ENCODE results near the gene CACNA2D4. TPM values are rescaled to one million over a fixed set of nuclear protein-coding genes. Genes with fewer than 3 reads are reported as not detected.
A peak's percentile ranks its signal among the peaks of the same experiment; 100 is the strongest.
"Not testable (repeated sequence)": the region's sequence is repeated elsewhere in the genome, so short reads cannot be mapped to it uniquely, and the experiment has no call there.

CACNA2D4 gene
- polyA plus RNA-seq, 1 experiment, result 0.22 TPM

DNA sequence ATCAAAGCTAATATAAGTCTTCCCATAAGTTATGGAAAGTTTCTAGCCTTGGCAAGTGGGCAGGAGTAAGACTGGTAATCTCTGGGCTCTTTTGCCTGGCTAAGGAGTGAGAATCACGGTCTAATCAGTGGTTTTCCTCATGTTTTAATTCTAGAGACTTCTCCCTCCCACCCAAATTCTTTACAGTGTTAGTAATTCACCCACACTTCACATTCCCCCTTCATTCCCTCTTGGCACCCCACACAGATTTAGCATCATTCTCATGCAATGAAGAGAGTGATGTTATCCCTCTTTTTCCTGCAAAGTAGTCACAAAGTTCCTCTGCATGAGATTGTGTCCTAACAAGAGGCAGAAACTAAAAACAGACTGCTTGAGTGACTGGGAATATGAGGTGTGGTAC is 28.6 kb upstream of the CACNA2D4 start:
- TF ChIP-seq, protein P1, sequence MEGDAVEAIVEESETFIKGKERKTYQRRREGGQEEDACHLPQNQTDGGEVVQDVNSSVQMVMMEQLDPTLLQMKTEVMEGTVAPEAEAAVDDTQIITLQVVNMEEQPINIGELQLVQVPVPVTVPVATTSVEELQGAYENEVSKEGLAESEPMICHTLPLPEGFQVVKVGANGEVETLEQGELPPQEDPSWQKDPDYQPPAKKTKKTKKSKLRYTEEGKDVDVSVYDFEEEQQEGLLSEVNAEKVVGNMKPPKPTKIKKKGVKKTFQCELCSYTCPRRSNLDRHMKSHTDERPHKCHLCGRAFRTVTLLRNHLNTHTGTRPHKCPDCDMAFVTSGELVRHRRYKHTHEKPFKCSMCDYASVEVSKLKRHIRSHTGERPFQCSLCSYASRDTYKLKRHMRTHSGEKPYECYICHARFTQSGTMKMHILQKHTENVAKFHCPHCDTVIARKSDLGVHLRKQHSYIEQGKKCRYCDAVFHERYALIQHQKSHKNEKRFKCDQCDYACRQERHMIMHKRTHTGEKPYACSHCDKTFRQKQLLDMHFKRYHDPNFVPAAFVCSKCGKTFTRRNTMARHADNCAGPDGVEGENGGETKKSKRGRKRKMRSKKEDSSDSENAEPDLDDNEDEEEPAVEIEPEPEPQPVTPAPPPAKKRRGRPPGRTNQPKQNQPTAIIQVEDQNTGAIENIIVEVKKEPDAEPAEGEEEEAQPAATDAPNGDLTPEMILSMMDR (IDR thresholded peaks at IDR 0.05; ENCODE audit: low read depth, low read length), result no peak
- CTCF ChIA-PET, result no interaction called here
- peak; percentile 20 for DNase-seq (ENCODE audit: low read depth, low spot score)

DNA sequence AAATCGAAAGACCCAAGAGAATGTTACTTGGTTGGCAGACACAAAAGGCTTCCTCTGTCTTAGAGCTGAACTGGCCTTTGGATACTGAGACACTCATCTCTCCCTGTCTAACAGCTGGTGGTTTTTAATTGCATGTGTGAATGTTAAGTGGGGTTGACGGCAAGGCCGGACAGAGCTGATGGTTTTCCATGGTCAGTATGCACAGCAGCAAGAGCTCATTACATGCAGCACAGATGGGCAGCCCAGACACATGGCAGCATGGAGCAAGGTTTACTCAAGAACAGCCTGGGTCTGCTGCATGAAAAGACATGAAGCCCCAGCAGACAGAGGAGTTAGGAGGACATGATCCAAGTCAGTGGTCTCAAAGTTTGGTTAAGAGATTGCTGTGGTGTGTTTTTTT is 27.8 kb upstream of the CACNA2D4 start:
- no peak overlapping the region for H3K4me3 ChIP-seq (ENCODE audit: low read depth, low read length)
- TF ChIP-seq, protein P1 (IDR thresholded peaks at IDR 0.05; ENCODE audit: low read depth, low read length), result no peak
- H3K27me3 ChIP-seq (ENCODE audit: control insufficient read depth, insufficient read depth, low read length), result no peaks in the 10 kb centered on the region
- ChIA-PET POLR2A (interaction anchor here (0.6 kb wide), 1 partner anchor 335 kb away, joined by 3 read pairs; no protein-coding TSS in a partner anchor), CTCF (interaction anchor here (0.6 kb wide), 1 partner anchor 449 kb away, joined by 3 read pairs; no protein-coding TSS in a partner anchor)
- no peak for DNase-seq (ENCODE audit: low read depth, low spot score)
- H3K9me3 ChIP-seq (ENCODE audit: control insufficient read depth, insufficient read depth, low read length), result no peaks in the 10 kb centered on the region
- no peak overlapping the region for H3K27ac ChIP-seq (ENCODE audit: low read depth, low read length)

More for the DNA sequence above, 28.6 kb upstream of the CACNA2D4 start:
- Histone ChIP-seq H3K27ac (ENCODE audit: low read depth, low read length) (peak overlapping the region; percentile 0), H3K9me3 (ENCODE audit: control insufficient read depth, insufficient read depth, low read length) (no peaks in the 10 kb centered on the region), H3K4me3 (ENCODE audit: low read depth, low read length) (no peak overlapping the region), H3K27me3 (ENCODE audit: control insufficient read depth, insufficient read depth, low read length) (no peaks in the 10 kb centered on the region)
- POLR2A ChIA-PET, result no interaction called here

DNA sequence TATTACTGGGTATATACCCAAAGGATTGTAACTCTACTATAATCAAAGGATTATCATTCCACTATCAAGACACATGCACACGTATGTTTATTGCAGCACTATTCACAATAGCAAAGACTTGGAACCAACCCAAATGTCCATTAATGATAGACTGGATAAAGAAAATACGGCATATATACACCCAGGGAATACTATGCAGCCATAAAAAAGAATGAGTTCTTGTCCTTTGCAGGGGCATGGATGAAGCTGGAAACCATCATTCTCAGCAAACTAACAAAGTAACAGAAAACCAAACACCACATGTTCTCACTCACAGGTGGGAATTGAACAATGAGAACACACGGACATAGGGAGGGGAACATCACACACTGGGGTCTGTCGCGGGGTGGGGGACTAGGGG is 27.1 kb upstream of the CACNA2D4 start:
- H3K27ac ChIP-seq (ENCODE audit: low read depth, low read length); DNase-seq (ENCODE audit: low read depth, low spot score); H3K27me3 ChIP-seq (ENCODE audit: control insufficient read depth, insufficient read depth, low read length); POLR2A ChIA-PET; H3K4me3 ChIP-seq (ENCODE audit: low read depth, low read length); CTCF ChIA-PET; H3K9me3 ChIP-seq (ENCODE audit: control insufficient read depth, insufficient read depth, low read length): not testable (repeated sequence)

DNA sequence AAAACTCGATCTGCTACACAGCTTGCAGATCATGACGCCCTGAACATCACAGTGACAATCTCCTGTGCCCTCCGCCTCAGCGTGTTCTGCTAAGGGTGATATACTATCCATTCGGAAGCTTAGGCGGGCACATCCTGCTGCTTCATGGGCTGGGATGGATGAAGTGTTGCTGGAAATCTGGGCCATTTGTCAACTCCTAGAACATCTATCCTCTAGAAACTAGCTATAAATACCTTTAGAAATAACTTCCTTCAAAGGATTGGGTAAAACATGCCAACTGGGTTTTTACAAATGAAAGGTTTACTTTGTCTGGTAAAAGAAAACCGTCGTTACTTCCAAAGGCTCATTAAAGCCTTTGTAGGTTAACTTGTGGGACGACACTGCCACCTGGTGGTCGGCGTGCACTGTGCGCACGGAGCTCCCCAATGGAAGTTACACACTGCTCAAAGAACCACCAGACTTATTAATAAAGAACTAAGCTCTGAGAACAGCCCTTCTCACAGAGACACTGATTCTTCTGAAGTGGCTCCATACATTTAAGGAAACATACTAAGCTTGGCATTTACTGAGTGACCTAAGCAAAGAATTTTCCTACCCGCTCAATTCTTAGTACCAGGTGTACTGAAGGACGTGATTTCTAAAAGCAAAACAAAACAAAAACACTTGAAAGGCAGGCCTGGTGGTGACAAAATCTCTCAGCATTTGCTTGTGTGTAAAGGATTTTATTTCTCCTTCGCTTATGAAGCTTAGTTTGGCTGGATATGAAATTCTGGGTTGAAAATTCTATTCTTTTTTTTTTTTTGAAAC is 21.6 kb upstream of the CACNA2D4 start:
- H3K27ac ChIP-seq (ENCODE audit: low read depth, low read length), result no peak overlapping the region
- no peak overlapping the region for H3K4me3 ChIP-seq (ENCODE audit: low read depth, low read length)
- ChIA-PET CTCF (interaction anchor here (0.6 to 3.1 kb wide), 79 partner anchors 9 to 877 kb away, joined by 3 to 149 read pairs (median 4); partner anchors contain the start of genes CACNA2D4 and DCP1B), POLR2A (interaction anchor here (0.7 to 1.4 kb wide), 2 partner anchors 111 to 144 kb away, joined by 3 to 7 read pairs; no protein-coding TSS in a partner anchor)
- no peaks in the 10 kb centered on the region; the same call in 1 of the 2 replicates for H3K9me3 ChIP-seq (ENCODE audit: control insufficient read depth, insufficient read depth, low read length)
- TF ChIP-seq, protein P1 (IDR thresholded peaks at IDR 0.05; ENCODE audit: low read depth, low read length), result peak; percentile 93
- no peaks in the 10 kb centered on the region for H3K27me3 ChIP-seq (ENCODE audit: control insufficient read depth, insufficient read depth, low read length)
- peak; percentile 68 for DNase-seq (ENCODE audit: low read depth, low spot score)

DNA sequence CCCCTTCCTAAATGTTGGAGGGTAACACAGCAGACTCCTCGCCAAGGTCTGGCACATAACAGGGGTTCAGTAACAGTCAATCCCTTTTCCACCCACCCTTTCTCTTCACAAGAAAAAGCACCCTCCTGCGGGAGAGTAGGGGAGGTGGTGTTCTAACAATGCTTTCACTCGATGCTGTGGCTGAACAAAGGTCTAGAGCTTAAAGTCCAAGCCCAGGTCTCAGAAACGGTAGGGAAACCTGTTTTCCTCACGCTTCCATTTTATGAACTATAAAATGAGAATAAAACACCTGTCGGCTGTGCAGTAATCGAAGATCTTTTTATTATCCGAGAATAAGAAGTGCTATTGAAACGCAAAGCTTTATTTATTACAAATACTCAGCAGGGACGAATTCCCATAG is 20.9 kb upstream of the CACNA2D4 start:
- POLR2A ChIA-PET, result interaction anchor here (1.4 kb wide), 1 partner anchor 143 kb away, joined by 7 read pairs; no protein-coding TSS in a partner anchor
- DNase-seq (ENCODE audit: low read depth, low spot score), result no peak
- CTCF ChIA-PET, result interaction anchor here (0.6 to 3.1 kb wide), 63 partner anchors 9 to 876 kb away, joined by 3 to 149 read pairs (median 5); partner anchors contain the start of genes CACNA2D4 and DCP1B
- no peak overlapping the region for H3K27ac ChIP-seq (ENCODE audit: low read depth, low read length)
- no peak overlapping the region for H3K4me3 ChIP-seq (ENCODE audit: low read depth, low read length)
- TF ChIP-seq, protein P1 (IDR thresholded peaks at IDR 0.05; ENCODE audit: low read depth, low read length), result no peak
- H3K9me3 ChIP-seq (ENCODE audit: control insufficient read depth, insufficient read depth, low read length), result no peaks in the 10 kb centered on the region; the same call in 1 of the 2 replicates
- H3K27me3 ChIP-seq (ENCODE audit: control insufficient read depth, insufficient read depth, low read length), result no peaks in the 10 kb centered on the region

Data from AG04450 (cell line).